LNCaP clone FGC (cell line): ENCODE results near the gene EVA1C.
"Not testable (repeated sequence)": the region's sequence is repeated elsewhere in the genome, so short reads cannot be mapped to it uniquely, and the experiment has no call there.

Experiments used
- DNase-seq: peaks from one replicate; pipeline ENCODE4 v3.0.0-alpha.2; 2011; ENCODE audit warnings: low read depth
- H3K4me3 ChIP-seq: 2 replicates; pipeline ENCODE4 v1.5.1; 2011; ENCODE audit warnings: mild to moderate bottlenecking, low read depth, low read length, control low read depth
- TF ChIP-seq, protein P1 (sequence below): IDR thresholded peaks from 2 replicates; pipeline ENCODE4 v1.5.1; 2012; ENCODE audit warnings: mild to moderate bottlenecking; ENCODE audit not compliant: control insufficient read depth, insufficient read depth; ENCODE audit errors: extremely low read depth

The EVA1C gene

DNA sequence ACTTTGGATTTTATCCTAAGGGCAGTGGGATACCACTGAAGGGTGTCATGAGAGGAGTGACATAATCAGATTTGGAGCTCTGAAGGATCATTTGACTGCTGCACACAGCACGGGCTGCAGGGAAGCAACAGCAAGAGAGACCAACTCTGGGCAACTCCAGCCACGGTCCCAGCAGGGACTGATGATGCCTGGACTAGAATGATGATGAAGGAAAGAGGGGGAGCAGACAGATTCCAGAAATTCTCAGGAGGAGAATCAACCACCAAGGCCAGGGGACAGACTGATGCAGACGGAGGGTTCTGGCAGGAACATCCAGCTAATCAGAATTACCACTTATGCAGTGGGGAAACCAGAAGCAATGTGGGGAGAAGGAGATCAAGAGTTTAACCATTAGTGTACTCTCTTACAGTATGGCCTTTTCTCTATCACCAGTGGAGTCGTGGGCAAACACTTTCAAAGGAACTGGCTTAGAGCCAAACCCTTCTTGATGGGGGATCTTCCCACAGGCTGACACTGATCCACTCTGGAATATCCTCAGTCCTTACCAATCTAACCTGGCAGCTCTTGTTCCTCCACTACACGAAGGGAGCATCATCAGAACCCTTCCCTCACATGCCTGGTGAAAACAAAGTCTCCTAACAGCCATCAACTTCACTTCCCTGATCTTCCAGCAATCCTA is 23.0 kb upstream of the EVA1C start:
- TF ChIP-seq, protein P1, sequence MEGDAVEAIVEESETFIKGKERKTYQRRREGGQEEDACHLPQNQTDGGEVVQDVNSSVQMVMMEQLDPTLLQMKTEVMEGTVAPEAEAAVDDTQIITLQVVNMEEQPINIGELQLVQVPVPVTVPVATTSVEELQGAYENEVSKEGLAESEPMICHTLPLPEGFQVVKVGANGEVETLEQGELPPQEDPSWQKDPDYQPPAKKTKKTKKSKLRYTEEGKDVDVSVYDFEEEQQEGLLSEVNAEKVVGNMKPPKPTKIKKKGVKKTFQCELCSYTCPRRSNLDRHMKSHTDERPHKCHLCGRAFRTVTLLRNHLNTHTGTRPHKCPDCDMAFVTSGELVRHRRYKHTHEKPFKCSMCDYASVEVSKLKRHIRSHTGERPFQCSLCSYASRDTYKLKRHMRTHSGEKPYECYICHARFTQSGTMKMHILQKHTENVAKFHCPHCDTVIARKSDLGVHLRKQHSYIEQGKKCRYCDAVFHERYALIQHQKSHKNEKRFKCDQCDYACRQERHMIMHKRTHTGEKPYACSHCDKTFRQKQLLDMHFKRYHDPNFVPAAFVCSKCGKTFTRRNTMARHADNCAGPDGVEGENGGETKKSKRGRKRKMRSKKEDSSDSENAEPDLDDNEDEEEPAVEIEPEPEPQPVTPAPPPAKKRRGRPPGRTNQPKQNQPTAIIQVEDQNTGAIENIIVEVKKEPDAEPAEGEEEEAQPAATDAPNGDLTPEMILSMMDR, result no peak

DNA sequence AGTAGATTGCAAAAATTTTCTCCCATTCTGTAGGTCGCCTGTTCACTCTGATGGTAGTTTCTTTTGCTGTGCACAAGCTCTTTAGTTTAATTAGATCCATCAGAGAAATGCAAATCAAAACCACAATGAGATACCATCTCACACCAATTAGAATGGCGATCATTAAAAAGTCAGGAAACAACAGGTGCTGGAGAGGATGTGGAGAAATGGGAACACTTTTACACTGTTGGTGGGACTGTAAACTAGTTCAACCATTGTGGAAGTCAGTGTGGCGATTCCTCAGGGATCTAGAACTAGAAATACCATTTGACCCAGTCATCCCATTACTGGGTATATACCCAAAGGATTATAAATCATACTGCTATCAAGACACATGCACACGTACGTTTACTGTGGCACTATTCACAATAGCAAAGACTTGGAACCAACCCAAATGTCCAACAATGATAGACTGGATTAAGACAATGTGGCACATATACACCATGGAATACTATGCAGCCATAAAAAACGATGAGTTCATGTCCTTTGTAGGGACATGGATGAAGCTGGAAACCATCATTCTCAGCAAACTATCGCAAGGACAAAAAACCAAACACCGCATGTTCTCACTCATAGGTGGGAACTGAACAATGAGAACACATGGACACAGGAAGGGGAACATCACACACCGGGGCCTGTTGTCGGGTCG is 21.8 kb upstream of the EVA1C start:
- DNase-seq, H3K4me3 ChIP-seq: not testable (repeated sequence)

More for the DNA sequence above, 23.0 kb upstream of the EVA1C start:
- no peak overlapping the region for H3K4me3 ChIP-seq
- no peak for DNase-seq

DNA sequence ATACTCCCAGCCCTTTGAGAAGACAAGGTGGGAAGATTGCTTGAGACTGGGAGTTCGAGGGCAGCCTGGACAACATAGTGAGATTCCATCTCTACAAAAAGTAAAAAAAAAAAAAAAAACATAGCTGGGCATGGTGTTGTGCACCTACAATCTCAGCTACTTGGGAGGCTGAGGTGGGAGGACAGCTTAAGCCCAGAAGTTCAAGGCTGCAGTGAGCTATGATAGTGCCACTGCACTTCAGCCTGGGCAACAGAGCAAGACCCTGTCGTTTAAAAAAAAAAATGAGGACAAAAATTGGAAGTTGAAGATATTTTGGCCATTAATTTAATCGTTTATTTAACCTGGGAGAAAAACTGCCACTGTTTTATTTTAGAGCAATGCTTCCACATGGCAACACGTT is 20.8 kb upstream of the EVA1C start:
- H3K4me3 ChIP-seq, result peak overlapping the region; percentile 99
- TF ChIP-seq, protein P1, result no peak
- no peak for DNase-seq

DNA sequence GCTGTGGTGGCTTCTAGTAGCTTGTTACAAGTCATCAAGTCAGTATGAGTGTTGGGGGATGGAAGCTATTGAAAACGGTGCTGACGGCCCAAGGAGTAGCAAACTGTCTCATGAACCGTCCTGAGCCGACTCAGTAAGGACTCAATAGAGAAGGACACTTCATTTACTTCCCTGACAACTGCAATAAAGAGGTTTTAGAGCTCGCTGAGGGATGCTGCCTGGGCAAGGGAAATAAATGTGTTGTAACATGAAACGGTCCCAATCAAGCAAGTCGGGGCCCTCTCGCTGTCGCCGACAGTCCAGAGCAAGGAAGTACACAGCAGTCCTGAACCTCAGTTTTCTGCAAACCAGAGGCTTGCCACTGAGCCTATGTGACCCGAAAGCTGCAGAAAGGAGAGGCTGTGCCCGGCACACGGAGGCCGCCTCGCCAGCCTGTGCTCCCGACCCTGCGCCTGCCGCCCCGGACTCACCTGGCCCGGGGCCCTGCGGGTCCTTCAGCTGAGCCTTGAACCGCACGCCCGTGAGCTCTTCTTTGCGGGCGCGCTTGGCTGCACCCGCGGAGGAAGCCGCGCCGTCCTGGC is 20.1 kb upstream of the EVA1C start:
- DNase-seq, result no peak
- peak overlapping the region; percentile 99 for H3K4me3 ChIP-seq
- TF ChIP-seq, protein P1, result no peak

DNA sequence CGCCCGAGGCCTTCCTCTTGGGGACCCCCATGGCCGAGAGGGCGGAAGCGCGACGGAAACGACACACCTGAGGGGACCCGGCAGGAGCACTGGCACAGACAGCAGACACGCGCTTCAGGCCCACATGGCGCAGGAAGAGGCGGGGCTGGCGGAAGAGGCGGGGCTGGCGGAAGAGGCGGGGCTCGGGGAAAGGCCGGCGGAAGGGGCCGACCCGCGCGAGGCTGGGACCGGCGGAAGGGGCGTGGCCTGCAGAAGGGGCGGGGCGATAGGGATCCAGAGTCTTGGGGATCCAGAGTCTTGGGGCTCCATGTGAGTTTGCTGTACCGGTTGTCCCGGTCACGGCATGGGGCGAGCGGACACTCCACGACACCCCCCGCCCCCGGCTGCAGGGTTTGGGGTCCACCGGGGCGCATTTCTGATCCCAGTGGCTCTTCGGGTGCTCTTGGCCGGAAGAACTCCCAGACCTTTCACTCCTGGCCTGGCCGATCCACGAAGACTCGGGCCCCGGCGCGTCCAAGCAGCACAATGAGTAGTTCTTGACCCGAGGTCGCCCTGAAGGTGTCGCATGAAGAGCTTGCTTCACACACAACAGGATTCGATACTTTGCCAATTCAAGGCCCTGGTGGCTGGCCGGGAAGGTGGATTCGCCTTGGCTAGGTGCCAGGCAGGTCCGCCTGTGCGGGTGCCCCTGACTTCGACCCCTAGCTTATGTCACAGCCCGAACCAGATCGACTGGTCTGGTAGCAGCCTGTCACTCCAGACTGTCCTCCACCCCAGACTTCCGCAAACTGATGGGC is 19.4 kb upstream of the EVA1C start, which contains the start of gene URB1:
TSS of gene URB1 (minus strand) at position 133 of the 797 bp plus-strand sequence. CDS start at position 31, 102 bp downstream.
- no peak for DNase-seq
- peak within 1 kb of the TSS; percentile 99 for H3K4me3 ChIP-seq
- TF ChIP-seq, protein P1, result 0 out of 2 replicates have a peak, but pooled peaks have one; percentile 12

DNA sequence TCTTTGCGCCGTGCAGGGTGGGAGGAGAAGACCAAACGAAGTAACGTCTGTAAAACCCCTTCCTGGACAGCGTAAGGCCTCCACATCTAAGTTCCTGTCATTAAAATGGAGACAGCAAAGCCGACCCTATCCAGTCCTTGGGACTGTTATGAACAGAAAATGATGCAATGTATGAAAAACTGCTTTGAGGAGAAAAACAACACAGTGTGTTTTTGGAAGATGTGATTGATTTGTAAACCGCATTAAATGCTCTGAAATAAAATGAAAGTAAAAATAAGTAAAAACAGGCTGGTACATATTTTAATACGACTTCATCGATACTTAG is 18.9 kb upstream of the EVA1C start:
- peak overlapping the region; percentile 99 for H3K4me3 ChIP-seq
- TF ChIP-seq, protein P1, result no peak
- no peak for DNase-seq
